Dermis blood vessel endothelial cell (primary cell): ENCODE data around the gene C1orf74. TPM values are rescaled to one million over a fixed set of nuclear protein-coding genes. Genes with fewer than 3 reads are reported as not detected.

ENCODE experiments used
- DNase-seq: peaks from one replicate; pipeline ENCODE4 v3.0.0; 2010
- total RNA-seq: library from RNA; depleted of rRNA; stranded (reverse); fragments of >200 nt; gene quantifications from 2 replicates; pipeline ENCODE4 v1.2.3, GENCODE V29; 2014

Gene C1orf74
- total RNA-seq, 1 donor from 2014 or later, result 2.2 TPM

DNA sequence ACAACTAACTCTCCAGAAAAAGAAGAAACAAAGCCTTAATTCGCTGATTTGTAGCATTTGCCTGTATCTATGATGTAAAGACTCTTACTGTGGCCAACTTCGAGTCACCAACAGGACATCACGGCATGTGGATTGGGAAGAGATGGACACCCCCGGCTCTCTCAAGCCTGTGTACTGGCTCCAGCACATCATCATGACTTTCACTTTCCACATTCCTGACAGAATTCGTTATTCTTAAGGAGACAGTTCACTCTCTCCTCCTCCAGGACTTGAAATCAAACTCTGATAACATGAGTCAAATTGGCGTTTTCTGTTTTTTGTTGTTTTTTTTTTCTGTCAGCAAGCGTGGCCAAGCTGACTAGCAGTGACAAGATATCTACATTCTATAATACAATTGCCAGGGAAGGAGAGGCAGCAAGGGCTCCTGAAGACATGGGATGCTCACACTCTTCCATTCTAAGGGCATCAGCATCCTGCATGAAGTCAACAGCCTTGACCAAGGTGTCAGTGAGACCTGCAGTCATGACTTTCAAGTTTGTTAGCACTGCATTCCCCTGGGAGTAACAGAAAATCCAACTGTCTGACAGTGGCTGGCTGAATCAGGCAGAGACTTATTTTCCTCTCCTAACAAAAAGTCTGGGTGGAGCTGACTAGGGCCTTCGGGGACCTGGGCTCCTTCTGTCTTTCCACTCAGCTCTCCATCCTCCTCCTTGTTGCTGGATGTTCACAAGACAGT, 41.8 kb downstream of the C1orf74 start:
- no peak for DNase-seq

DNA sequence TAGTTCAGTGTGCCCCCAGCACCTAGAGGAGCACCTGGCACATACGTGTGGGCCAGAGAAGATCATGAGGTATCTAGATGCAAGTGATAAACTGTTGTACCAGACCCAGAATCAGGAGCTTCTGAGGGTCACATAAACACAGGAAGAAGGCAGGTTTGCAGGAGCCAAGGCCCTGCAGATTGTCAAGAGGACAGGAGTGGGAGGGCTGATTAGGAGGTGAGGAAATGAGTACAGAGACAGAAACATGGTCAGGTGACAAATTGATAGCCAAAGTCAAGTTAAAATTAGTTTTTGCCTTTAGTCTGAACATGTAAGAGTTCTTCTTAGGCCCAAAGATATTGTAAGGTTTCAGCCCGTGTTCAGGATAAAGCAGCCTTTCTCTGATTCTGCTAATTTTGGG, 42.5 kb downstream of the C1orf74 start:
- no peak for DNase-seq

DNA sequence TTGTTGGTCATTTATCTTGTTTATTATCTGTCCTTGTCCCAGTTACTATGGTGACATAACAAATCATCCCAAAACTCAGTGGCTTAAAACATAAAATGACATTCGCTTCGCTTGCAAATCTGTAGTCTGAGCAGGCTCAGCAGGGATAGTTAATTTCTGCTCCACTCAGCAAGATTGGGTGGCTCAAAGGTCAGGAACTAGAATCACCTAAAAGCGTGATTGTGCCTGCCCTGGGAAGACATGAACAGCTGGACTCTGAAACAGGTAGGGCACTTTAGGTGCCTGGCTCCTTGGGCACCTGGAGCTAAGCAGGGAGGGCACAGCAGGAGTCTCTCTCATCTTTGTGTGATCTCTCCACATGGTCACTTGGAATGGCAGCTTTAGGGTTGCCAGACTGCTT, 43.2 kb downstream of the C1orf74 start:
- no peak for DNase-seq

DNA sequence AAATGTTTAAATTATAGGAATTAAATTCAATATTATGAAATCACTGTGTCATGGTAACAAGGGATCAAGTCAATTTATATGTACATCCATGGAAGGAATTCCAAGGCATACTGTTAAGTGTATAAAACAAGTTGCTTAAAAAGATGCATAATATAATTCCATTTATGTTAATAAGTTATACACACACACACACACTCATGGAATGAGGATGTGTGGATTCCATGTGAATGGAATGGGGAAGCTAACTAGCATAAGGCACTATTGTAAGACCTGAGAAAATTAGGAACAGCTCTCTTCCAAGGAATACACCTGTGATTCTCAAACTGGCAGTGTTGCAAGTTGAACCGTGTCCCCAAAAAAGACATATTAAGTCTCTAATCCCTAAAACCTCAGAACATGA, 46.1 kb downstream of the C1orf74 start:
- DNase-seq, result no peak

DNA sequence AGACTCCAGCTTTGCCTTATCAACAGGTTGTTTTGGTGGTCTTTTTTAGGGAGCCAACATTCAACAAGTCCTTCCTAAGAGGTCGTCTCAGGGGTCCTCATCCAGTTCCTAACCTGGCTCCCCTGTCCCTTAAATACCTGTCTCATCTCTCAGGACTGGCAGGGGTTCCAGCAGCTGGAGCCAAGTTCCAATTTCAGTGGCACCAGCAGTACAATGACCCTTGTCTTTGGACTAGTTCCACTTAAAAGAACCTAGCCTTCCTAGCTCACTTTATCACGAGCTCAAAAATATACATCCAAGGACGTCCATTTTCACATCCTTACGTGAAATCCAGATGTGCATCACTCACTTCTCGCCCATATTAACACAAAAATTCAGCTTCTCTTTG, 47.2 kb downstream of the C1orf74 start:
- DNase-seq, result no peak

DNA sequence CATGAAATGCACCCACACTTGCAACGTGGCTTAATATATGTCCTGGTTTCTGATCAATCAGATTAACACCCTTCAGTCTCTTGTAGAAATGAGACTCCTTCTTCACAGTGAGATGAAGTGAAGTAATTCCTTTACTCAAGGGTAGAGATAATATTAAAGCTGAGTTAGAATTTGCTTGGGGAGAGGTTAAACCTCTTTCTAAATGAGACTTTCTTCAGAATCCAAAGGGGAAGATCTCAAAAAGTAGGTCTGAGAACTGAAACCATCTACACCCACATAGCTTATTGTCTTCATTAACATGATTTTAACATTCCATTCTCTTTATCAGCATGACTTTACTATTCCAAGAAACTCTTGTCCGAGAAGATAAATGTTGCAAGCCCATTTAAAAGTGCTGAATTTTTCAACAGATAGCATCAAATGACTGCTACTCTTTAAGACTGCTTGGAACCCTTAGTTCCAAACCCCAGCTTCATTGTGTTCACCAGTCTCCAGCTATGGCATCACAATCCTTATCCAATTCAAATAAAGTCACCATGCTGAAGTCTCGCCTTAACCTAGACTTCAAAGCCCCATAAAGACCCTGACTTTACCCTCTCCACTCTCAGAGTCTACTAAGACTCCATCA, 47.8 kb downstream of the C1orf74 start:
- DNase-seq, result no peak

DNA sequence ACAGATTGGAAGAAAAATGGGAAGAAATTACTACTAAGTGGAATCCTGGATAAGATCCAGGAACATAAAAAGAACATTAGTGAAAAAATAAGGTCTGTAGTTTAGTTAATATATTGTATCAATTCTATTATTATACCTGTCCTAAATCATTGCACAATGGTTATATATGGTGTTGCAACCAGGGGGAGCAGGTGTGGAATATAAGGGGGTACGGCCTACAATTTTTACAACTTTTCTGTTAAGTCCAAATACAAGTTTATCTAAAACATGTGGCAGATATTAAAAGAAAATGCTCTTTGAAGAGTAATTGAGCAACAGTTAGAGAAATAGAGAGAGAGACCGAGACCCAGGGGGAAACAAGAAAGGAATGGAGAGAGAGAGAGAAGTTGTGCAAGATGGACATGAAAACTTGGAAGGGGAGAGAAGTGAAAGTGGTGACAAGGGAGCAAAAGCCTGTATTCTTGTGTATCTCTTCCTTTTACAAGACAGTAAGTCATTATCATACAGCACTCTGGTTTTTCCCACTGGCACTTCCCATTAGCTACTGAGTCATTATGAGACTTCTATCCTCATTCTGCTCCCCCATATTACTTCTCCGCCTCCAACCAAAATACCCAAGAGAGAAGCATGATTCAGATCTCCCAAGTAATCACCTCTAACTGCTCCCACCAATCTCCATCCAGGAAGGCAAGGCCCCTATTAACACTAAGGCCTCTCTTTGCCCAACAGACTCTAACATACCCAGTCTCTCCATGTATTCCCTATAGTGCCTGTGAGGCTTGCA, 50.8 kb downstream of the C1orf74 start:
- no peak for DNase-seq

DNA sequence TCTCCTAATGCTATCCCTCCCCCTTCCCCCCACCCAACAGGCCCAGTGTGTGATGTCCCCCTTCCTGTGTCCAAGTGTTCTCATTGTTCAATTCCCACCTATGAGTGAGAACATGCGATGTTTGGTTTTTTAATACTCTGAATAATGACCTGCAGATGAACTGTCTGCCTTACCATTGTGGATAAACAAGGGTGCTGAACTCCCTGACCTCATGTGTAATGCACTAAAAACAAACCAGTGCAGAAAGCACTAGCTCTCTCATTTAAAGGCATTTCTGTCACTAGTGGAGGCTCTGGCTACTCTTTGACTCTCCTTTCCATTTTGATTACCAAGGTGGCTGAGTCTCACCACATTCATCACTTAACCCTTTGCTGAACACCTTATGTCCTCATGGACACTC, 51.6 kb downstream of the C1orf74 start:
- no peak for DNase-seq

DNA sequence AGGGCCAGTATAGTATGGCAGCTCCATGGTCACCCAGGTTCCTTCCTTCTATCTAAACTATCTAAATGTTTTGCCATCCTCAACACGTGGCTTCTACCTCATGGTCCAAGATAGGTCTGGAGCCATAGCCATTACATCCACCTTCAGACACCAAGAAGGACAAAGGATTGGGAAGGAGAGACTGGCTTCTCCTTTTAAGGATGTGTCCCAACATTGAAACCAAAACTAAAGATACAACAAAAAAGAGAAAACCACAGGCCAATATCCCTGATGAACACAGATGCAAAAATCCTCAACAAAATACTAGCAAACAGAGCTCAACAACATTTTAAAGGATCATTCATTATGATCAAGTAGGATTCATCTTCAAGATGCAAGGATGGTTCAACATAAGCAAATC, 54.9 kb downstream of the C1orf74 start:
- no peak for DNase-seq

Other genes with a start within 250 kb of the C1orf74 start
- not detected in 2 replicates for gene CAMK1G, start 200.8 kb downstream of the C1orf74 start, total RNA-seq
- 1.5 and 1.9 TPM in 2 replicates for gene LAMB3, start 132.1 kb downstream of the C1orf74 start, total RNA-seq
- 0.33 and 1.0 TPM in 2 replicates for gene G0S2, start 109.1 kb downstream of the C1orf74 start, total RNA-seq
- not detected in 2 replicates for gene HSD11B1, start 79.7 kb downstream of the C1orf74 start, total RNA-seq
- not detected in 2 replicates for gene TRAF3IP3, start 28.5 kb downstream of the C1orf74 start, total RNA-seq
- 1.0 and 2.4 TPM in 2 replicates for gene IRF6, start 21.6 kb upstream of the C1orf74 start, total RNA-seq
- gene UTP25, start 43.4 kb upstream of the C1orf74 start, total RNA-seq, result 6.9 and 8.2 TPM in 2 replicates
- 0.09 and 0.17 TPM in 2 replicates for gene SYT14, start 153.7 kb upstream of the C1orf74 start, total RNA-seq